ENCODE results near the gene PHAF1. TPM values are rescaled to one million over a fixed set of nuclear protein-coding genes. Genes with fewer than 3 reads are reported as not detected.

The PHAF1 gene
- total RNA-seq, 1 experiment from 2014 or later = 15.7 TPM

DNA sequence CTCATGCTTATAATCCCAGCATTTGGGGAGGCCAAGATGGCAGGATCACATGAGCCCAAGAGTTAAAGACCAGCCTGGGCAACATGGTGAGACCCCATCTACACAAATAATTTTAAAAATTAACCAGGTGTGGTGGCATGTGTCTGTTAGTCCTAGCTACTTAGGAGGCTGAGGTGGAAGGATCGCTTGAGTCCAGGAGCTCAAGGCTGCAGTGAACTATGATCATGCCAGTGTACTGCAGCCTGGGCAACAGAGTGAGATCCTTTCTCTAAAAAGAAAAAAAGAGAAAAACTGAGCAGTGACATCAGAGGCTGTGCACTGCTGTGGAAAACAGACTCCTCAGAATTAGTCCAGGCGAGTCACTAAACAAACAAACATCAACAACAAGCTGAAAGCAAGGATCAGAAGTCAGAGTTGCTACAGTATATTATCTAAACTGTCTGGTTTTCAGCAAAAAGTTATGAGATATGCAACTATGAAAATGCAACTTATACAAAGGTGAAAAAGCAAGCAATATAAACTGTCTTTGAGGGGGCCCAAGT is 41.5 kb upstream of the PHAF1 start:
- Histone ChIP-seq H3K9me3 (ENCODE audit: control insufficient read depth, insufficient read depth, low read depth, low read length) (no peaks in the 10 kb centered on the region), H3K4me1 (ENCODE audit: control insufficient read depth, insufficient read depth, low read length) (no peaks in the 10 kb centered on the region), H3K27me3 (ENCODE audit: control insufficient read depth, insufficient read depth, low read length) (no peaks in the 10 kb centered on the region), H3K27ac (ENCODE audit: low read length) (no peak overlapping the region), H3K36me3 (ENCODE audit: control insufficient read depth, insufficient read depth, low read length) (peaks cover 8% of the 10 kb centered on the region; the same call in 1 of the 2 replicates), H3K4me3 (ENCODE audit: low read depth in 2 of 2, low read length in 2 of 2) (no peak overlapping the region)
- CTCF ChIA-PET = no interaction called here
- ATAC-seq = no peak
- TF ChIP-seq, protein P1, sequence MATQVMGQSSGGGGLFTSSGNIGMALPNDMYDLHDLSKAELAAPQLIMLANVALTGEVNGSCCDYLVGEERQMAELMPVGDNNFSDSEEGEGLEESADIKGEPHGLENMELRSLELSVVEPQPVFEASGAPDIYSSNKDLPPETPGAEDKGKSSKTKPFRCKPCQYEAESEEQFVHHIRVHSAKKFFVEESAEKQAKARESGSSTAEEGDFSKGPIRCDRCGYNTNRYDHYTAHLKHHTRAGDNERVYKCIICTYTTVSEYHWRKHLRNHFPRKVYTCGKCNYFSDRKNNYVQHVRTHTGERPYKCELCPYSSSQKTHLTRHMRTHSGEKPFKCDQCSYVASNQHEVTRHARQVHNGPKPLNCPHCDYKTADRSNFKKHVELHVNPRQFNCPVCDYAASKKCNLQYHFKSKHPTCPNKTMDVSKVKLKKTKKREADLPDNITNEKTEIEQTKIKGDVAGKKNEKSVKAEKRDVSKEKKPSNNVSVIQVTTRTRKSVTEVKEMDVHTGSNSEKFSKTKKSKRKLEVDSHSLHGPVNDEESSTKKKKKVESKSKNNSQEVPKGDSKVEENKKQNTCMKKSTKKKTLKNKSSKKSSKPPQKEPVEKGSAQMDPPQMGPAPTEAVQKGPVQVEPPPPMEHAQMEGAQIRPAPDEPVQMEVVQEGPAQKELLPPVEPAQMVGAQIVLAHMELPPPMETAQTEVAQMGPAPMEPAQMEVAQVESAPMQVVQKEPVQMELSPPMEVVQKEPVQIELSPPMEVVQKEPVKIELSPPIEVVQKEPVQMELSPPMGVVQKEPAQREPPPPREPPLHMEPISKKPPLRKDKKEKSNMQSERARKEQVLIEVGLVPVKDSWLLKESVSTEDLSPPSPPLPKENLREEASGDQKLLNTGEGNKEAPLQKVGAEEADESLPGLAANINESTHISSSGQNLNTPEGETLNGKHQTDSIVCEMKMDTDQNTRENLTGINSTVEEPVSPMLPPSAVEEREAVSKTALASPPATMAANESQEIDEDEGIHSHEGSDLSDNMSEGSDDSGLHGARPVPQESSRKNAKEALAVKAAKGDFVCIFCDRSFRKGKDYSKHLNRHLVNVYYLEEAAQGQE (IDR thresholded peaks at IDR 0.05; ENCODE audit: insufficient read depth in 1 of 2, low read depth in 2 of 2, low read length in 1 of 2) = no peak
- TF ChIP-seq SIN3A (IDR thresholded peaks at IDR 0.05; ENCODE audit: borderline replicate concordance, insufficient read depth, low read depth, low read length) (no peak), POLR2AphosphoS5 (IDR thresholded peaks at IDR 0.05; ENCODE audit: low read depth, low read length) (no peak), TCF7L2 (IDR thresholded peaks at IDR 0.05; ENCODE audit: low read depth, low read length) (no peak)
- TF ChIP-seq, protein P2, sequence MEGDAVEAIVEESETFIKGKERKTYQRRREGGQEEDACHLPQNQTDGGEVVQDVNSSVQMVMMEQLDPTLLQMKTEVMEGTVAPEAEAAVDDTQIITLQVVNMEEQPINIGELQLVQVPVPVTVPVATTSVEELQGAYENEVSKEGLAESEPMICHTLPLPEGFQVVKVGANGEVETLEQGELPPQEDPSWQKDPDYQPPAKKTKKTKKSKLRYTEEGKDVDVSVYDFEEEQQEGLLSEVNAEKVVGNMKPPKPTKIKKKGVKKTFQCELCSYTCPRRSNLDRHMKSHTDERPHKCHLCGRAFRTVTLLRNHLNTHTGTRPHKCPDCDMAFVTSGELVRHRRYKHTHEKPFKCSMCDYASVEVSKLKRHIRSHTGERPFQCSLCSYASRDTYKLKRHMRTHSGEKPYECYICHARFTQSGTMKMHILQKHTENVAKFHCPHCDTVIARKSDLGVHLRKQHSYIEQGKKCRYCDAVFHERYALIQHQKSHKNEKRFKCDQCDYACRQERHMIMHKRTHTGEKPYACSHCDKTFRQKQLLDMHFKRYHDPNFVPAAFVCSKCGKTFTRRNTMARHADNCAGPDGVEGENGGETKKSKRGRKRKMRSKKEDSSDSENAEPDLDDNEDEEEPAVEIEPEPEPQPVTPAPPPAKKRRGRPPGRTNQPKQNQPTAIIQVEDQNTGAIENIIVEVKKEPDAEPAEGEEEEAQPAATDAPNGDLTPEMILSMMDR (IDR thresholded peaks at IDR 0.05) = no peak
- intact Hi-C loops (cut with micrococcal nuclease; ENCODE audit: unreplicated experiment) (no loop called here), in situ Hi-C loops (cut with HindIII; ENCODE audit: low pct_unique_long_range_greater_than_20kb, low sequenced_read_pairs) (no loop called here)
- no TSS peak for BruUV-seq (replicated peaks)
- POLR2A ChIA-PET = no interaction called here
- DNase-seq (ENCODE audit: low read depth, low spot score) = no peak

DNA sequence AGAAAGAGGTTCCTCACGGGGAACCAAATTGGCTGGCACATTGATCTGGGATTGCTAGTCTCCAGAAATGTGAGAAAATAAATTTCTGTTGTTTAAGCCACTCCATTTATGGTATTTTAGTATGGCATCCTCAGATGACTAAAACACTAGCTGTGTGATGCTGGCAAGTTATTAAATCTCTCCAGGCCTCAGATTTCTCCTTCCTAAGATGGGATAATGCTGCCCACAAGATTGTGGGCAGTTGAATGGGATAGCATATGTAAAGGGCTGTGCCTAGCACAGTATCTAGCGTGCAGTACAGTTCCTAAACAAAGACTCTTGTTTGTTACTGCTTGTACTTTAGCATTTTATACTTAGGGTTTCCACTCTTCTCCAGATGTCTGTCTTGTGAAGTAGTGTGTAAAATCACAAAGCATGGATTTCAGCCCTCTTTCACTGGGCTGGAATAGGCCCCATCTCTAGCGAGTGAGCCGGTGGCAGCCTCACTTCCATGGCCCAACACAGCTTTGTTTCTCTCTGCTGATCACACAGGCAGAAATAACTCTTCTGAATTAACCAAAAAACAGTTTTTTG is 38.2 kb upstream of the PHAF1 start:
- ChIA-PET POLR2A (no interaction called here), CTCF (no interaction called here)
- Histone ChIP-seq H3K27me3 (ENCODE audit: control insufficient read depth, insufficient read depth, low read length) (no peaks in the 10 kb centered on the region), H3K9me3 (ENCODE audit: control insufficient read depth, insufficient read depth, low read depth, low read length) (no peaks in the 10 kb centered on the region), H3K36me3 (ENCODE audit: control insufficient read depth, insufficient read depth, low read length) (peaks cover 7% of the 10 kb centered on the region; the same call in 1 of the 2 replicates), H3K4me1 (ENCODE audit: control insufficient read depth, insufficient read depth, low read length) (no peaks in the 10 kb centered on the region), H3K27ac (ENCODE audit: low read length) (no peak overlapping the region), H3K4me3 (ENCODE audit: low read depth in 2 of 2, low read length in 2 of 2) (no peak overlapping the region)
- TF ChIP-seq, protein P1 (IDR thresholded peaks at IDR 0.05; ENCODE audit: insufficient read depth in 1 of 2, low read depth in 2 of 2, low read length in 1 of 2) = no peak
- TF ChIP-seq TCF7L2 (IDR thresholded peaks at IDR 0.05; ENCODE audit: low read depth, low read length) (no peak), POLR2AphosphoS5 (IDR thresholded peaks at IDR 0.05; ENCODE audit: low read depth, low read length) (no peak), SIN3A (IDR thresholded peaks at IDR 0.05; ENCODE audit: borderline replicate concordance, insufficient read depth, low read depth, low read length) (no peak)
- TF ChIP-seq, protein P2 (IDR thresholded peaks at IDR 0.05) = no peak
- in situ Hi-C loops (cut with HindIII; ENCODE audit: low pct_unique_long_range_greater_than_20kb, low sequenced_read_pairs) (no loop called here), intact Hi-C loops (cut with micrococcal nuclease; ENCODE audit: unreplicated experiment) (no loop called here)
- no peak for DNase-seq (ENCODE audit: low read depth, low spot score)
- BruUV-seq (replicated peaks) = no TSS peak
- ATAC-seq = no peak

Data from Panc1 (cell line).